Right ventricle myocardium superior (tissue), 1 donor: ENCODE measurements around the gene ABCB9. TPM values are rescaled to one million over a fixed set of nuclear protein-coding genes. Genes with fewer than 3 reads are reported as not detected.

Experiments
- ATAC-seq: fragments of 200-7000 bp; cut with Tn5 transposase; one replicate; pipeline ENCODE4 v1.9.1; 2020; ENCODE audit warnings: mild to moderate bottlenecking; ENCODE audit not compliant: poor library complexity
- DNase-seq: peaks from one replicate; pipeline ENCODE4 v3.0.0-alpha.2; 2020
- intact Hi-C: fragments of 100-400 bp; cut with DNase I; formaldehyde crosslinking; loops from one replicate; pipeline ENCODE4 v1.11.2; 2022
- total RNA-seq: library from RNA; stranded (reverse); fragmentation: NEBNext Ultra II Directional; extraction: Animal tissue kit (Norgen Biotek cat#: 25700); gene quantifications from one replicate; pipeline ENCODE4 v1.2.1, GENCODE V29; 2021
- donor health status: DM: no; HTN: yes; CAD: no; lungs with severe emphysema.

Gene ABCB9
- total RNA-seq, 1 donor from 2014 or later: 3.9 TPM

GRCh38 chr12:122974892-122975789 is 8.9 kb upstream of the ABCB9 start, which contains the start of gene OGFOD2:
TSS of gene OGFOD2 (plus strand) at chr12:122975244. CDS start at chr12:122975252, 8 bp downstream.
- intact Hi-C loops: loop anchor here (10.0 kb wide), 1 partner anchor 170 kb away; no protein-coding TSS in a partner anchor
- DNase-seq (peak; percentile 96), ATAC-seq (peak; percentile 95)

GRCh38 chr12:122974274-122974891 is 8.1 kb upstream of the ABCB9 start:
- intact Hi-C loops: loop anchor here (10.0 kb wide), 1 partner anchor 170 kb away; no protein-coding TSS in a partner anchor
- ATAC-seq (peak; percentile 96), DNase-seq (peak; percentile 99)

GRCh38 chr12:122969676-122970075 is 3.4 kb upstream of the ABCB9 start:
- no peak for DNase-seq
- ATAC-seq: no peak
- intact Hi-C loops: loop anchor here (10.0 kb wide), 1 partner anchor 175 kb away; no protein-coding TSS in a partner anchor

- ATAC-seq (no peak), DNase-seq (no peak)
- intact Hi-C loops: no loop called here
Measured at GRCh38 chr12:122968104-122968503, 1.8 kb upstream of the ABCB9 start.

- DNase-seq (no peak), ATAC-seq (no peak)
- intact Hi-C loops: no loop called here
Measured at GRCh38 chr12:122966743-122967550, 684 bp upstream of the ABCB9 start.

GRCh38 chr12:122965321-122965751 is 927 bp downstream of the ABCB9 start:
- ATAC-seq: no peak
- intact Hi-C loops: no loop called here
- no peak for DNase-seq

GRCh38 chr12:122964439-122965257 is 1.6 kb downstream of the ABCB9 start:
- intact Hi-C loops: no loop called here
- ATAC-seq: no peak
- no peak for DNase-seq

DNA sequence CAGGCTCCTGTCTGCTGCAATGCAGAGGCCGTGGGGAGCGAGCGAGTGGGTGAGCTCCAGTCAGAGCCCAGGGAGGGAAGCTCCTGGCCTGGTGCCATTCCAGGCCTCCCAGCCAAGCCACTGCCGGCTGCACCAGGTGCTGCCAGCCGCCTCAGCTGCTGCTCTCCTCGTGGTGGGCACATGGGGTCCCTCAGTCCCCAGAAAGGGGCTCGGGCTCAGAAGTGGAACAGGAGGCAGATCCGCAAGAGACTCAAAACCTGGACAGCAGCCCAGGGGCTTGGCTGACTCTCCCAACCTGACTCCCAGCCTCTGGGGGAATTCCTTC is 2.4 kb downstream of the ABCB9 start:
- ATAC-seq (peak; percentile 30), DNase-seq (peak; percentile 73)

GRCh38 chr12:122961531-122962329 is 4.5 kb downstream of the ABCB9 start:
- intact Hi-C loops: no loop called here
- ATAC-seq (peak; percentile 12), DNase-seq (peak; percentile 10)

More for the DNA sequence above, 2.4 kb downstream of the ABCB9 start:
- intact Hi-C loops: no loop called here

DNA sequence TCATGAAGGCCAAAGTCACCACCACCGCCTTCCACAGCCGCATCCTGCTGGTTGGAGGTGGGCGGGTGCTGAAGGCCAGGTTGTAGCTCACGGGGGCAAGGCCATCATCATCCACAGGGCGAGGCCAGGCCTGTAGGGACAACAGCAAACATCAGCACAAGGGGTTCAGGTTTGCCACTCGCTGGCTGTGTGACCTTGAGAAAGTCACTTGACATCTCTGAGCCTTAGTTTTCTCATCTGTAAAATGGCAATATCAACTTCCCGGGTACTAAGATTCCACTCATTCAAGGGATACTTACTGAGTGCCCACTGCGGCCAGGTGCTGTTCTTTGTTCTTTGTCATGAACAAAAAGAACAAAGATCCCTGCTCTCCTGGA is 6.1 kb downstream of the ABCB9 start:
- DNase-seq (peak; percentile 31), ATAC-seq (no peak)
- intact Hi-C loops: no loop called here

DNA sequence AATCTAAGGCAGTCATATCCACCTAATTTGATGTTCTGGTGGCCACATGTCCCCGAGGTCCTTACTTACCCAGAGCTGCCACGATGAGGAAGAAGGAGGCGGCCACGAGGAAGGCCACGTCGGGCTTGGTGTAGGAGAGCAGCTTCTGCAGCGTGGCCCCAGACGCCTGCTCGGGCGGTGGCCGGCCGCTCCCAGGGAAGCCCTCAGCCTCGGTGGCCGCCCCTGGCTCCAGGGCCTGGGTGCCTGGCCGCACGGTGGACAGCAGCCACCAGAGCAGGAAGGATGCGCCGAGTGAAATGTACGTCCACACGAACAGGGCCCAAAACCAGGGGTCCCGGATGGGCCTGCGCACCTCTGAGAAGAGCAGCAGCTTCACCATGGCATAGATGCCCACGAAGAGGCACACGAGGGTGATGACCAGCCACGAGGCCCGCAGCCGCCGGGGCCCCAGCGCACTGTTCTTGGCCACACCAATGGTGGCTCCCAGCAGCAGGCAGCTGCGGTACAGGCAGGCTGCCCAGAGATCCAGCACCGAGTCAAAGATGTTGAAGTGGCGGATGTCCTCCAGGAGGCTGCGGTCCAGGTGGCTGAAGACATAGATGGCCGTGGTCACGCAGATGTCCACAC is 6.6 kb downstream of the ABCB9 start:
- intact Hi-C loops: no loop called here
- DNase-seq: peak; percentile 31
- no peak for ATAC-seq

DNA sequence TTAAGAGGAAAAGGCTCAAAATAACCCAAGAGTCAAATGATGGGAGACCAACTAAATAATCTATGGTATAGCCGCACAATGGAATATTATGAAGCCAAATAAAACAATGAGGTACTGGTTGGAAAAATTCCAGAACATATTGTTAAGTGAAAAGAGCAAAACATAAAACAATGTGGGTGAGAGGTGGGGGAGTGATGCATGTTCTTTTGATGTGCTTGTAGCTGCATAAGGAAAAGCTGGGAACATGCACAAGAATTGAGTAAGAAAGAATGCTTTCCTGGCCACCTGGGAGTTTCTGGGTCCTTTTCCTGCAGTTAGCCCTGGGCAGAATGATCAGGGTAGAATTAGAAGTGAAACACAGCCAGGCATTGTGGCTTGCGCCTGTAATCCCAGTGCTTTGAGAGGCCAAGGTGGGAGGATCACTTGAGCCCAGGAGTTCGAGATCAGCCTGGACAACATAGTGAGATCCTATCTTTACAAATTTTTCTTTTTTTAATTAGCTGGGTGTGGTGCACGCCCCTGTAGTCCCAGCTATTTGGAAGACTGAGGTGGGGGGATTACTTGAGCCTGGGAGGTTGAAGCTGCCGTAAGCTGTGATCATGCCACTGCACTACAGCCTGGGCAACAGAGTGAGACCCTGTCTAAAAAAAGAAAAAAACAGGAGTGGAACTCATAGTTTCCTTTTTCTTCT is 7.9 kb downstream of the ABCB9 start:
- intact Hi-C loops: no loop called here
- ATAC-seq: no peak
- DNase-seq: no peak

DNA sequence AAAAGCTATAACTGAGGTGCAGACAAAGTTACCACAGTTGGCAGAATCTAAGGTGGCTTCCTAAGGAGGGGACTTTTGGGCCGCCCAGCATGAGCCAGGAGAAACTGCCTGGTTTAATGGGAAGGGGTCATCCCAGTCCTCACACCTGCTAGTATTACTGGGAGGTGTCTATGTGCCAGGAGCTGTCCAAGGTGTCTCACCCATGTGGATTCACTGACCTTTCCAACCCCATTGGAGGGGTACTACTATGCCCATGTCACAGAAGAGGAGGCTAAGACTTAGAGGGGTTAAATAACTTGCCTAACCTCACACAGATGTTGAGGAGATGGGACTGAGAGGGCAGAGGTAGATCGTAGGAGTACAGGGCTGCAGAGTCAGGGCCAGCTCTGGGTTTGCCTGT is 10.2 kb downstream of the ABCB9 start:
- intact Hi-C loops: no loop called here
- DNase-seq (no peak), ATAC-seq (no peak)

GRCh38 chr12:122955156-122955555 is 11.1 kb downstream of the ABCB9 start:
- intact Hi-C loops: no loop called here
- no peak for ATAC-seq
- no peak for DNase-seq

GRCh38 chr12:122951979-122952892 is 14.0 kb downstream of the ABCB9 start:
- DNase-seq (peak; percentile 84), ATAC-seq (peak; percentile 97)
- intact Hi-C loops: loop anchor here (2.0 kb wide), 1 partner anchor 157 kb away; no protein-coding TSS in a partner anchor
